GM12892 (cell line): Measurements from ENCODE around the gene MLF2.

Source experiments
- POLR2A ChIP-seq: IDR thresholded peaks from 2 replicates; pipeline ENCODE4 v1.6.1; 2011; ENCODE audit warnings: low read depth, low read length, control low read depth
- POLR2AphosphoS5 ChIP-seq: IDR thresholded peaks from 2 replicates; pipeline ENCODE4 v1.6.1; 2011; ENCODE audit warnings: low read depth, low read length, control low read depth

- TF ChIP-seq POLR2A (no peak), POLR2AphosphoS5 (no peak)
These were observed 20.0 kb upstream of the MLF2 start for GRCh38 chr12:6772726-6773589.
